HG03025 (cell line): Measurements from ENCODE around the gene TMEM121.
"Not testable (repeated sequence)": the region's sequence is repeated elsewhere in the genome, so short reads cannot be mapped to it uniquely, and the experiment has no call there.

ENCODE experiments used
- ATAC-seq: cut with Tn5 transposase; IDR thresholded peaks from one replicate; pipeline ENCODE4 v1.9.1; 2021; ENCODE audit warnings: mild to moderate bottlenecking, moderate library complexity; ENCODE audit not compliant: unreplicated experiment, low FRiP score

TMEM121 gene

GRCh38 chr14:105567164-105568103 is 41.1 kb downstream of the TMEM121 start:
- ATAC-seq = not testable (repeated sequence)

DNA sequence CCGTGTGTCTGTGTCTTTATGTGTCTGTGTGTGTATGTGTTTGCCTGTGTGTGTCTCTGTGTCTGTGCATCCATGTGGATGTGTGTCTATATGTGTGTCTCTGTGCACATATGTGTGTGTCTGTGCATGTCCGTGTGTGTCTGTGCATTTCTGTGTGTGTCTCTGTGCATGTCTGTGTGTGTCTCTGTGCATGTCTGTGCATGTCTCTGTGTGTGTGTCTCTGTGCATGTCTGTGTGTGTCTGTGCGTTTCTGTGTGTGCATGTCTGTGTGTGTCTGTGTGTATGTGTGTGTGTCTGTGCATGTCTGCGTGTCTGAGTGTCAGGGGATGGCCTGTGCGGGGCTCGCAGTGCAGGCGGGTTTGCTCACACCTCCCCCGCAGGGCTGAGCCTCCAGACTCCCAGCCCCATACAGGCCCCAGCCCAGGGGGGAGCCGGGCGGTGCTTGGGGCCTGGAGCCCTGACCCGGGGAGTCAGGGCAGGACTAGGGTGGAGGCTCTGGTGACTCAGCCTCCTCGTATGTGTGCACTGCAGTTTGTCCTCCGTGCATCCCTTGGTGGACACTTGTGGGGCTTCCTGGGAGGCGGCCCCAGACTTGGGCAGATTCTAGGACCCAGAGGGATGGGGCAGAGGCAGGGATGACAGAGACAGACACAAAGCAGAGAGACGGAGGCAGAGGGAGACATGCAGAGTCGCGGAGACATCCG is 41.9 kb downstream of the TMEM121 start:
- ATAC-seq = not testable (repeated sequence)

DNA sequence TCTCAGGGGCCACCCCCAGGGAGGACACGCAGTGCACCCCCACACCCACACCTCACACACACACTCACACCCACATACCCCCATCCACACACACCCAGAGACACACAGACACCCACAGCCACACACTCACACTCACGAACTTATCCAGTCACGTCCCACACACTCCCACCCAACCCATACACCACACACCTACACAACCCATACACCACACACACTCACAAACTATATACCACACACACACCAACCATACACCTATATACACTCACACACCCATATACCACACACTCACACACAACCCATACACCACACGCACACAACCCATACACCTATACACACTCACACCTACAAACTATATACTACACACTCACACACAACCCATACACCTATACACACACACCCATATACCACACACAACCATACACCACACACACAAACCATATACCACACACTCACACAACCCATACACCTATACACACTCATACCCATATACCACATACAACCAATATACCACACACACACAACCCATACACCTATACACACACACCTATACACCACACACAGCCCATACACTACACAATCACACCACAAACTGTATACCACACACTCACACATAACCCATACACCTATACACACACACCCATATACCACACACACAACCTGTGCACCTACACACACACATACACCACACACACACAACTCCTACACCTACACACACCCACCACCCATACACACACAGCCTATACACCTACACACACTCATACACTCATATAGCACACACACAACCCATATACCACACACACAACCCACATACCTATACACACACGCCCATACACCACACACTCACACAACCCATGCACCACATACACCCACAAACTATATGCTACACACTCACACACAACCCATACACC is 42.7 kb downstream of the TMEM121 start:
- no peak for ATAC-seq

DNA sequence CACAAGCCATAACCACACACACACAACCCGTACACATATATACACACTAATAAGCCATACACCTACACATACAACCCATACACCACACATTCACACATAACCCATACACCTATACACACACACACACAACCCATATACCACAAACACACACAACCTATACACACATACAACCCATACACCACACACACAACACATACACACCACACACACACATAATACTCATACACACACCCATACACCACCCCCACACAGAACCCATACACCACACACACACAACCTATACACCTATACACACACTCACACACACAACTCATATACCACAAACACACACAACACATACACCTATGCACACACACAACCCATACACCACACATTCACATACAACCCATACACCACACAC is 44.1 kb downstream of the TMEM121 start:
- ATAC-seq = no peak

- not testable (repeated sequence) for ATAC-seq
Observed at GRCh38 chr14:105571181-105571951, 45.0 kb downstream of the TMEM121 start.

GRCh38 chr14:105572063-105572462 is 45.7 kb downstream of the TMEM121 start:
- ATAC-seq = not testable (repeated sequence)

DNA sequence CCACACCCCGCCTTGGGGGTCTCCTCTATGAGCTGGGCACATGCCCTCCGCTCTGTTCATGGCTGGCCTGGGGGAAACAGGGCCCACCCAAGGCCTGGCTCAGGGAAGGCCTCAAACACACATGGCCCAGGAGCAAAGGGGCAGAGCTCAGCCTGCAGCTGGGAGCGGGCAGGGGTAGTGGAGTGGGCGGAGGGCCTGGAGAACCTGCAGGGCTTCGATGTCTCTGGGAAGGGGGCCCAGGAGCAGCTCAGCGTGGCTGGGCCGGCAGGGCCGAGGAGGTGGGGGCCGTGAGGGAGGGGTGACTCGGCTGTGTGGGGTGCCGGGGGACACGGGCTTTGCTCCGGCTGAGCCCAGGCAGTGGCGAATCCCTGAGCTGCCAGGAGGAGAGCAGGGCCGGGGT is 47.5 kb downstream of the TMEM121 start:
- not testable (repeated sequence) for ATAC-seq

DNA sequence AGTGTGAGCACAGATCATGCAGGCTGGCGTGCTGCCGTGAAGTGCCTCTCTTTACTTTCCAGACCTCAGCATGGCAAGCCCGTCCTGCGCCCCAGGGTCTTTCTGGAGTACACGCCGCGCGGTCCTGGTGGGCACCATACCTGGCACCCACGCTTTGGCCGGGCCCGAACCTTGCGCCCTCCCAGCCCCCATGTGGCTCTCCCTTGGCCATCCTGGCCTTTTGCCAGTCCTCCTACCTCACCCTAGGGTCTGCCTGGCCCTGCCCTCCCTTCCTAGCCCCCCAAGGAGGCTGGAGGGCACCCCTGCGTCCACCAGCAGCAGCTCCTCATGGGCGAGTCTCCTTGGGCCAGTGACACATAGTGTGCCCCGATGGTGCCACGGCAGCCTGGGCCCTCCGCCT is 48.0 kb downstream of the TMEM121 start:
- ATAC-seq = not testable (repeated sequence)

DNA sequence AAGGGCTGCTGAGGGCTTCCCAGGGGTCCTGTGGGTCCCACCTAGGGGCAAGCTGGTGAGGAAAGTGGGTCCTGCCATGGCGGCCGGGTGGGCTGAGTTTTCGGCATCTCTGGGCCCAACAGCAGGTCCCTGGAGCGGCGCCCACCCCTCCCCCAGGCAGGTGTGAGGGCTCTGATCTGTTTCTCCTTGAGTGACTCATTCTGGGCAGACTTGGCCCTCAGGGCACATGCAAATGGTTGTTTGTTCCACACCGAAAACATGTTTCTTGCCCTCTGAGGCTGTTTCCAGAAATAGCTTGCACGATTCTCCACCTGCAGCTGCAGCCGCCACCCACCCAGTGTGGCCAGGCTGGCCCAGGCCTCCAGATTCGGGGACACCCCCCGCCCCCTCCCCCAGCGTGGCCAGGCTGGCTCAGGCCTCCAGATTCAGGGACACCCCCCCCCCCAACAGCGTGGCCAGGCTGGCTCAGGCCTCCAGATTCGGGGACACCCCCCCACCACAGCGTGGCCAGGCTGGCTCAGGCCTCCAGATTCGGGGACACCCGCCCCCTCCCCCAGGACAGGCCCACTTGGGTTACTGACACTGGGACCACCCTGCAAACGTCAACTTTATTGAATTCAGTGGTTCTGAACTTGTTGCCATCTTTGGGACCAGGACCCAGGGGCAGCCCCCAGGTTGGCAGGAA is 48.8 kb downstream of the TMEM121 start:
- not testable (repeated sequence) for ATAC-seq

- ATAC-seq = no peak
Observed at GRCh38 chr14:105576525-105577088, 50.2 kb downstream of the TMEM121 start.

DNA sequence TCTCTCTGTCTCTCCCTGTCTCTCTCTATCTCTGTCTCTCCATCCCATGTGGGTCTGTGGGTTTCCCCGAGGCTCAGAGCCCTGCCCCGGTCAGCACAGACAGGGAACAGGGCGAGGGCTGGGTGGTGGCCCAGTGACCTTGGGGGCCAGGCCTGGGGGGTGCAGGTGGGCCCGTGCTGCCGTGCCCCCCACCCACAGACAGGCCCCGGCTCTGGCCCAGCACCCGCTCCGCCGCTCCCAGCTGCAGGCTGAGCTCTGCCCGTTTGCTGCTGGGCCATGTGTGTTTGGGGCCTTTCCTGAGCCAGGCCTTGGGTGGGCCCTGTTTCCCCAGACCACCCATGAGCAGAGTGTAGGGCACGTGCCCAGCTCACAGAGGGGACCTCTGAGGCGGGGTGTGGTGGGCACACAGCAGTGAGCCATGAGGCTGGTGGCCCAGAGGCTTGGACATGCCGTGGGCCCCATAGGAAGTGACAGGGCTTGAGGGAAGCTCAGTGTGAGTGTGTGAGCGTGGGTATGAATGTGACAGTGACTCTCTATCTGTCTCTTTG is 51.0 kb downstream of the TMEM121 start:
- ATAC-seq = no peak

DNA sequence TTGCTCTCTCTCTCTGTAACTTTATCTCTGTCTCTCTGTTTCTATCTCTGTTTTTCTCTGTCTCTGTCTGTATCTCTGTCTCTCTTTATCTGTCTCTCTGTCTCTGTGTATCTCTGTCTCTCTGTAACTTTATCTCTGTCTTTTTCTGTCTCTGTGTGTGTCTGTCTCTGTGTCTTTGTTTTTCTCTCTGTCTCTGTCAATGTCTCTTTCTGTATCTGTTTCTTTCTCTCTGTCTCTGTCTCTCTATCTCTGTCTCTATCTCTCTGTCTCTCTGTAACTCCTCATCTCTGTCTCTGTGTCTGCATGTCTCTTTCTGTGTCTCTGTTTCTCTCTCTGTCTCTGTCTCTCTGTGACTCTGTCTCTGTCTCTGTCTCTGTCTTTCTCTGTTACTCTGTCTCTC is 51.7 kb downstream of the TMEM121 start:
- ATAC-seq = no peak

- ATAC-seq = not testable (repeated sequence)
Observed at GRCh38 chr14:105579221-105579620, 52.8 kb downstream of the TMEM121 start.
